Measurements from ENCODE around the gene ITPR2.

DNA sequence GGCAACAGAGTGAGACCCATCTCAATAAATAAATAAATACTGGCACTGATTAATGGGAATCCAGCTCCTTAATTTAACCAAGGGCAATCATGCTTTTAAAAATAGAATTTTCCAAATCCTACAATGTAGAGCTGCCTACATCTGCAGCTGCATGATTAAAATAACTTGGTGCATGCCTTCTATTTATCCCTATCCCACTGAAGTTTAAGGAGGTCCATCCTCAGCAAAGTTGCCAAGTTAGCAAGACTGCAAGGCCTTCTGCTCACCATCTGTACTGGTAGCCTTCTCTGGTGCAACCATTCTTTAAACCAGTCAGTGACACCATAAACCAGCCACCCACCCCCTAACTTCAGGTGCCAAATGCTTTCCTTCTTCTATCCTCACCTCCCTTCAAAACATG lies 226.1 kb downstream of the ITPR2 start:
- TF ChIP-seq, protein P1, sequence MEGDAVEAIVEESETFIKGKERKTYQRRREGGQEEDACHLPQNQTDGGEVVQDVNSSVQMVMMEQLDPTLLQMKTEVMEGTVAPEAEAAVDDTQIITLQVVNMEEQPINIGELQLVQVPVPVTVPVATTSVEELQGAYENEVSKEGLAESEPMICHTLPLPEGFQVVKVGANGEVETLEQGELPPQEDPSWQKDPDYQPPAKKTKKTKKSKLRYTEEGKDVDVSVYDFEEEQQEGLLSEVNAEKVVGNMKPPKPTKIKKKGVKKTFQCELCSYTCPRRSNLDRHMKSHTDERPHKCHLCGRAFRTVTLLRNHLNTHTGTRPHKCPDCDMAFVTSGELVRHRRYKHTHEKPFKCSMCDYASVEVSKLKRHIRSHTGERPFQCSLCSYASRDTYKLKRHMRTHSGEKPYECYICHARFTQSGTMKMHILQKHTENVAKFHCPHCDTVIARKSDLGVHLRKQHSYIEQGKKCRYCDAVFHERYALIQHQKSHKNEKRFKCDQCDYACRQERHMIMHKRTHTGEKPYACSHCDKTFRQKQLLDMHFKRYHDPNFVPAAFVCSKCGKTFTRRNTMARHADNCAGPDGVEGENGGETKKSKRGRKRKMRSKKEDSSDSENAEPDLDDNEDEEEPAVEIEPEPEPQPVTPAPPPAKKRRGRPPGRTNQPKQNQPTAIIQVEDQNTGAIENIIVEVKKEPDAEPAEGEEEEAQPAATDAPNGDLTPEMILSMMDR (IDR thresholded peaks at IDR 0.05; ENCODE audit: low read length), result no peak
- no peak for TF ChIP-seq EZH2 (IDR thresholded peaks at IDR 0.05; ENCODE audit: borderline replicate concordance, low read length)

All from OCI-LY1 (cell line).